Urinary bladder (tissue), 2 donors: Measurements from ENCODE around the gene MRPS34. TPM values are rescaled to one million over a fixed set of nuclear protein-coding genes. Genes with fewer than 3 reads are reported as not detected.

Experiments
- polyA plus RNA-seq: library from polyadenylated mRNA; stranded (reverse); fragments of 200-250 nt; gene quantifications from one replicate; pipeline ENCODE4 v1.2.3, GENCODE V29; 2013
- small RNA-seq: library from RNA; depleted of rRNA; stranded (forward); fragments of <200 nt; gene quantifications from one replicate; pipeline ENCODE3, GENCODE V24; 2014
- total RNA-seq: library from RNA; depleted of rRNA; stranded (reverse); fragments of >200 nt; gene quantifications from one replicate; pipeline ENCODE4 v1.2.3, GENCODE V29; 2014
- donor health status: healthy.

MRPS34 gene
- total and polyA plus RNA-seq, 2 donors, result 21.9 to 98.2 TPM

Small RNA genes within 50 kb of the gene (small RNA-seq; reads per million reads assigned to genes)
- gene MIR3177, result 0.18 reads per million

Other genes with a start within 250 kb of the MRPS34 start
- 10.0 TPM for gene TMEM204, start 239.5 kb downstream of the MRPS34 start, total RNA-seq
- gene TMEM204, start 239.5 kb downstream of the MRPS34 start, polyA plus RNA-seq, result 66.0 TPM
- gene IFT140, start 161.1 kb downstream of the MRPS34 start, total RNA-seq, result 22.2 TPM
- gene IFT140, start 161.1 kb downstream of the MRPS34 start, polyA plus RNA-seq, result 18.3 TPM
- 10.3 TPM for gene CRAMP1, start 160.8 kb downstream of the MRPS34 start, total RNA-seq
- 11.2 TPM for gene CRAMP1, start 160.8 kb downstream of the MRPS34 start, polyA plus RNA-seq
- gene JPT2, start 94.9 kb downstream of the MRPS34 start, total RNA-seq, result 37.3 TPM
- 30.7 TPM for gene JPT2, start 94.9 kb downstream of the MRPS34 start, polyA plus RNA-seq
- 36.8 TPM for gene MAPK8IP3, start 66.9 kb downstream of the MRPS34 start, total RNA-seq
- gene MAPK8IP3, start 66.9 kb downstream of the MRPS34 start, polyA plus RNA-seq, result 47.0 TPM
- 19.1 TPM for gene NME3, start 1.6 kb downstream of the MRPS34 start, total RNA-seq
- gene NME3, start 1.6 kb downstream of the MRPS34 start, polyA plus RNA-seq, result 121 TPM
- 8.1 TPM for gene EME2, start 324 bp downstream of the MRPS34 start, total RNA-seq
- 6.3 TPM for gene EME2, start 324 bp downstream of the MRPS34 start, polyA plus RNA-seq
- gene SPSB3, start 9.4 kb upstream of the MRPS34 start, total RNA-seq, result 29.2 TPM
- 81.7 TPM for gene SPSB3, start 9.4 kb upstream of the MRPS34 start, polyA plus RNA-seq
- 29.5 TPM for gene NUBP2, start 9.8 kb upstream of the MRPS34 start, total RNA-seq
- 82.0 TPM for gene NUBP2, start 9.8 kb upstream of the MRPS34 start, polyA plus RNA-seq
- gene IGFALS, start 20.6 kb upstream of the MRPS34 start, total RNA-seq, result 0.11 TPM
- 0.22 TPM for gene IGFALS, start 20.6 kb upstream of the MRPS34 start, polyA plus RNA-seq
- gene HAGH, start 53.7 kb upstream of the MRPS34 start, total RNA-seq, result 20.9 TPM
- gene HAGH, start 53.7 kb upstream of the MRPS34 start, polyA plus RNA-seq, result 96.0 TPM
- gene FAHD1, start 54.1 kb upstream of the MRPS34 start, total RNA-seq, result 35.2 TPM
- gene FAHD1, start 54.1 kb upstream of the MRPS34 start, polyA plus RNA-seq, result 34.0 TPM
- gene MEIOB, start 99.0 kb upstream of the MRPS34 start, total RNA-seq, result not detected
- gene MEIOB, start 99.0 kb upstream of the MRPS34 start, polyA plus RNA-seq, result not detected
- 1.8 TPM for gene HS3ST6, start 145.3 kb upstream of the MRPS34 start, total RNA-seq
- gene HS3ST6, start 145.3 kb upstream of the MRPS34 start, polyA plus RNA-seq, result 1.6 TPM
- 4.0 TPM for gene MSRB1, start 170.1 kb upstream of the MRPS34 start, total RNA-seq
- gene MSRB1, start 170.1 kb upstream of the MRPS34 start, polyA plus RNA-seq, result 107 TPM
- 1.2 TPM for gene RPL3L, start 181.6 kb upstream of the MRPS34 start, total RNA-seq
- gene RPL3L, start 181.6 kb upstream of the MRPS34 start, polyA plus RNA-seq, result not detected
- 71.2 TPM for gene NDUFB10, start 186.4 kb upstream of the MRPS34 start, total RNA-seq
- gene NDUFB10, start 186.4 kb upstream of the MRPS34 start, polyA plus RNA-seq, result 308 TPM
- gene RPS2, start 191.7 kb upstream of the MRPS34 start, total RNA-seq, result 888 TPM
- gene RPS2, start 191.7 kb upstream of the MRPS34 start, polyA plus RNA-seq, result 3,347 TPM
- not detected for gene RNF151, start 193.7 kb upstream of the MRPS34 start, total RNA-seq
- gene RNF151, start 193.7 kb upstream of the MRPS34 start, polyA plus RNA-seq, result not detected
- gene TBL3, start 198.9 kb upstream of the MRPS34 start, total RNA-seq, result 10.9 TPM
- 50.6 TPM for gene TBL3, start 198.9 kb upstream of the MRPS34 start, polyA plus RNA-seq
- not detected for gene NOXO1, start 208.3 kb upstream of the MRPS34 start, total RNA-seq
- gene NOXO1, start 208.3 kb upstream of the MRPS34 start, polyA plus RNA-seq, result 0.16 TPM
- 7.7 TPM for gene GFER, start 211.1 kb upstream of the MRPS34 start, total RNA-seq
- gene GFER, start 211.1 kb upstream of the MRPS34 start, polyA plus RNA-seq, result 27.8 TPM
- gene SYNGR3, start 216.8 kb upstream of the MRPS34 start, total RNA-seq, result 2.0 TPM
- 1.8 TPM for gene SYNGR3, start 216.8 kb upstream of the MRPS34 start, polyA plus RNA-seq
- 6.3 TPM for gene ZNF598, start 236.7 kb upstream of the MRPS34 start, total RNA-seq
- 38.4 TPM for gene ZNF598, start 236.7 kb upstream of the MRPS34 start, polyA plus RNA-seq
- not detected for gene NPW, start 246.7 kb upstream of the MRPS34 start, total RNA-seq
- gene NPW, start 246.7 kb upstream of the MRPS34 start, polyA plus RNA-seq, result 0.08 TPM